ENCODE results near the gene GNA15.

DNA sequence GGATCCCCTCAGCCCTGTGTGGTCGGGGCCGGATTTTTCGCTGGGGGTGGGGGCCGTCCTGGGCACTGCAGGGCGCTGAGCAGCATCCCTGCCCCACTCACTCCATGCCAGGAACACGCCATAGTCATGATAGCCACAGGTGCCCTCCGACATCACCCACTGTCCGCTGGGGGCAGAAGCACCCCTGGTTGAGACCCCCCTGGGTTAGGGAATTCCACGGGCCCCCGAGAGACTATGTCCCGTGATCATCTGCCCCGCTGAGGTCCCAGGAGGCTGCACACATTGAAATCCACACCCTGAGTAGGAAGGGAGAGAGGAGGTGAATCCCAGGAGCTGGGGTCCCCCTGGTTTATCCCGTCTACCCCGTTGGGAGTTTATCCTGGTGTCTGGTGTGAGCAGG lies 66.1 kb downstream of the GNA15 start:
- TF ChIP-seq, protein P1, sequence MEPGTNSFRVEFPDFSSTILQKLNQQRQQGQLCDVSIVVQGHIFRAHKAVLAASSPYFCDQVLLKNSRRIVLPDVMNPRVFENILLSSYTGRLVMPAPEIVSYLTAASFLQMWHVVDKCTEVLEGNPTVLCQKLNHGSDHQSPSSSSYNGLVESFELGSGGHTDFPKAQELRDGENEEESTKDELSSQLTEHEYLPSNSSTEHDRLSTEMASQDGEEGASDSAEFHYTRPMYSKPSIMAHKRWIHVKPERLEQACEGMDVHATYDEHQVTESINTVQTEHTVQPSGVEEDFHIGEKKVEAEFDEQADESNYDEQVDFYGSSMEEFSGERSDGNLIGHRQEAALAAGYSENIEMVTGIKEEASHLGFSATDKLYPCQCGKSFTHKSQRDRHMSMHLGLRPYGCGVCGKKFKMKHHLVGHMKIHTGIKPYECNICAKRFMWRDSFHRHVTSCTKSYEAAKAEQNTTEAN (CRISPR knock-in tag; IDR thresholded peaks at IDR 0.05), result no peak
- TF ChIP-seq, protein P2, sequence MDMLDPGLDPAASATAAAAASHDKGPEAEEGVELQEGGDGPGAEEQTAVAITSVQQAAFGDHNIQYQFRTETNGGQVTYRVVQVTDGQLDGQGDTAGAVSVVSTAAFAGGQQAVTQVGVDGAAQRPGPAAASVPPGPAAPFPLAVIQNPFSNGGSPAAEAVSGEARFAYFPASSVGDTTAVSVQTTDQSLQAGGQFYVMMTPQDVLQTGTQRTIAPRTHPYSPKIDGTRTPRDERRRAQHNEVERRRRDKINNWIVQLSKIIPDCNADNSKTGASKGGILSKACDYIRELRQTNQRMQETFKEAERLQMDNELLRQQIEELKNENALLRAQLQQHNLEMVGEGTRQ (CRISPR knock-in tag; IDR thresholded peaks at IDR 0.05), result no peak
- TF ChIP-seq TEAD4 (CRISPR knock-in tag; IDR thresholded peaks at IDR 0.05) (no peak), TCF7 (CRISPR knock-in tag; IDR thresholded peaks at IDR 0.05; ENCODE audit: low read depth) (no peak), GRHL2 (CRISPR knock-in tag; IDR thresholded peaks at IDR 0.05; ENCODE audit: insufficient replicate concordance, severe bottlenecking) (no peak), ZMAT4 (CRISPR knock-in tag; IDR thresholded peaks at IDR 0.05) (no peak), JUN (CRISPR knock-in tag; IDR thresholded peaks at IDR 0.05) (no peak), ATF3 (CRISPR knock-in tag; conservative IDR thresholded peaks at IDR 0.05) (no peak)
- TF ChIP-seq, protein P3, sequence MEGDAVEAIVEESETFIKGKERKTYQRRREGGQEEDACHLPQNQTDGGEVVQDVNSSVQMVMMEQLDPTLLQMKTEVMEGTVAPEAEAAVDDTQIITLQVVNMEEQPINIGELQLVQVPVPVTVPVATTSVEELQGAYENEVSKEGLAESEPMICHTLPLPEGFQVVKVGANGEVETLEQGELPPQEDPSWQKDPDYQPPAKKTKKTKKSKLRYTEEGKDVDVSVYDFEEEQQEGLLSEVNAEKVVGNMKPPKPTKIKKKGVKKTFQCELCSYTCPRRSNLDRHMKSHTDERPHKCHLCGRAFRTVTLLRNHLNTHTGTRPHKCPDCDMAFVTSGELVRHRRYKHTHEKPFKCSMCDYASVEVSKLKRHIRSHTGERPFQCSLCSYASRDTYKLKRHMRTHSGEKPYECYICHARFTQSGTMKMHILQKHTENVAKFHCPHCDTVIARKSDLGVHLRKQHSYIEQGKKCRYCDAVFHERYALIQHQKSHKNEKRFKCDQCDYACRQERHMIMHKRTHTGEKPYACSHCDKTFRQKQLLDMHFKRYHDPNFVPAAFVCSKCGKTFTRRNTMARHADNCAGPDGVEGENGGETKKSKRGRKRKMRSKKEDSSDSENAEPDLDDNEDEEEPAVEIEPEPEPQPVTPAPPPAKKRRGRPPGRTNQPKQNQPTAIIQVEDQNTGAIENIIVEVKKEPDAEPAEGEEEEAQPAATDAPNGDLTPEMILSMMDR (IDR thresholded peaks at IDR 0.05), result no peak
- TF ChIP-seq, protein P4, sequence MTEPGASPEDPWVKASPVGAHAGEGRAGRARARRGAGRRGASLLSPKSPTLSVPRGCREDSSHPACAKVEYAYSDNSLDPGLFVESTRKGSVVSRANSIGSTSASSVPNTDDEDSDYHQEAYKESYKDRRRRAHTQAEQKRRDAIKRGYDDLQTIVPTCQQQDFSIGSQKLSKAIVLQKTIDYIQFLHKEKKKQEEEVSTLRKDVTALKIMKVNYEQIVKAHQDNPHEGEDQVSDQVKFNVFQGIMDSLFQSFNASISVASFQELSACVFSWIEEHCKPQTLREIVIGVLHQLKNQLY (CRISPR knock-in tag; IDR thresholded peaks at IDR 0.05), result no peak

All from WTC11 (cell line).